K562 (cell line): ENCODE results near the gene CKM. TPM values are rescaled to one million over a fixed set of nuclear protein-coding genes. Genes with fewer than 3 reads are reported as not detected.

ENCODE experiments used
- CBFA2T3 ChIP-seq: fragments of 450-650 bp; IDR thresholded peaks from 2 replicates; pipeline ENCODE4 v1.6.1; 2017
- CHD2 ChIP-seq: IDR thresholded peaks from 2 replicates; pipeline ENCODE4 v1.6.1; 2011; ENCODE audit warnings: low read depth, low read length
- CREM ChIP-seq: IDR thresholded peaks from 2 replicates; pipeline ENCODE4 v1.6.1; 2014; ENCODE audit warnings: antibody characterized with exemption, low read depth
- DNMT1 ChIP-seq: fragments of 450-650 bp; IDR thresholded peaks from 2 replicates; pipeline ENCODE4 v1.6.1; 2016; ENCODE audit warnings: antibody characterized with exemption, mild to moderate bottlenecking
- E2F1 ChIP-seq: sonication (generic); formaldehyde crosslinking; IDR thresholded peaks from 2 replicates; pipeline ENCODE4 v1.8.1; 2023; ENCODE audit warnings: mild to moderate bottlenecking, missing genetic modification reagents, moderate library complexity
- E2F3 ChIP-seq: fragments of 250-450 bp; sonication (Bioruptor Pico); IDR thresholded peaks from 2 replicates; pipeline ENCODE4 v1.4.0; 2020; ENCODE audit warnings: mild to moderate bottlenecking
- ESRRA ChIP-seq: fragments of 450-650 bp; IDR thresholded peaks from 2 replicates; pipeline ENCODE4 v1.6.1; 2014; ENCODE audit warnings: low read depth, mild to moderate bottlenecking, moderate library complexity, borderline replicate concordance
- HIVEP1 ChIP-seq: fragments of 250-450 bp; sonication (Bioruptor Pico); IDR thresholded peaks from 2 replicates; pipeline ENCODE4 v1.4.0; 2020; ENCODE audit warnings: mild to moderate bottlenecking
- HMGN3 ChIP-seq: IDR thresholded peaks from 2 replicates; pipeline ENCODE4 v1.6.1; 2011; ENCODE audit warnings: borderline replicate concordance, low read depth, mild to moderate bottlenecking, mixed read lengths, low read length; ENCODE audit not compliant: insufficient read length; ENCODE audit errors: extremely low read depth
- HNRNPLL ChIP-seq: fragments of 200-400 bp; formaldehyde crosslinking; IDR thresholded peaks from 2 replicates; pipeline ENCODE4 v1.6.1; 2017; ENCODE audit warnings: low read length, low read depth, mild to moderate bottlenecking; ENCODE audit not compliant: poor library complexity, severe bottlenecking
- HNRNPUL1 ChIP-seq: fragments of 200-400 bp; formaldehyde crosslinking; IDR thresholded peaks from 2 replicates; pipeline ENCODE4 v1.6.1; 2017; ENCODE audit warnings: low read length
- IRF9 ChIP-seq: fragments of 450-650 bp; IDR thresholded peaks from 2 replicates; pipeline ENCODE4 v1.6.1; 2016; ENCODE audit warnings: missing biosample characterization, missing genetic modification characterization
- LARP7 ChIP-seq: fragments of 450-650 bp; IDR thresholded peaks from 2 replicates; pipeline ENCODE4 v1.6.1; 2016
- NFATC3 ChIP-seq: fragments of 450-650 bp; IDR thresholded peaks from 2 replicates; pipeline ENCODE4 v1.6.1; 2017; ENCODE audit warnings: mild to moderate bottlenecking
- NR2C1 ChIP-seq, 2 experiments: fragments of 450-650 bp; IDR thresholded peaks; 2 replicates each; pipeline ENCODE4 v1.6.1; 2017; ENCODE audit warnings: mild to moderate bottlenecking in 2 of 2, antibody characterized with exemption in 1 of 2, inconsistent platforms in 1 of 2, missing compliant biosample characterization in 1 of 2, missing genetic modification characterization in 1 of 2
- PHF8 ChIP-seq: fragments of 200-600 bp; sonication (generic); IDR thresholded peaks from 2 replicates; pipeline ENCODE4 v1.6.1; 2012; ENCODE audit warnings: mixed run types, mild to moderate bottlenecking, inconsistent platforms, low read length, moderate library complexity, borderline replicate concordance
- POLR2AphosphoS5 ChIP-seq: IDR thresholded peaks from 2 replicates; pipeline ENCODE4 v1.6.1; 2011; ENCODE audit warnings: mild to moderate bottlenecking, low read depth, low read length, moderate library complexity; ENCODE audit not compliant: control insufficient read depth, insufficient read depth
- POU5F1 ChIP-seq: fragments of 150-350 bp; IDR thresholded peaks from 2 replicates; pipeline ENCODE4 v1.6.1; 2014; ENCODE audit warnings: borderline replicate concordance, low read length, low read depth, mild to moderate bottlenecking; ENCODE audit not compliant: partially characterized antibody
- SUPT5H ChIP-seq: fragments of 450-650 bp; IDR thresholded peaks from 2 replicates; pipeline ENCODE4 v1.6.1; 2016
- TAL1 ChIP-seq: fragments of 450-650 bp; IDR thresholded peaks from 2 replicates; pipeline ENCODE4 v1.6.1; 2016; ENCODE audit warnings: mild to moderate bottlenecking
- TCF15 ChIP-seq: fragments of 250-450 bp; sonication (Bioruptor Pico); IDR thresholded peaks from 2 replicates; pipeline ENCODE4 v1.8.0; 2022; ENCODE audit warnings: moderate library complexity, mild to moderate bottlenecking, inconsistent platforms
- THRAP3 ChIP-seq: fragments of 450-650 bp; IDR thresholded peaks from 2 replicates; pipeline ENCODE4 v1.6.1; 2016; ENCODE audit warnings: mild to moderate bottlenecking, inconsistent platforms, borderline replicate concordance
- ZBTB17 ChIP-seq: fragments of 450-650 bp; formaldehyde crosslinking; IDR thresholded peaks from 2 replicates; pipeline ENCODE4 v1.4.0; 2020; ENCODE audit warnings: mild to moderate bottlenecking
- ZBTB26 ChIP-seq: fragments of 450-650 bp; formaldehyde crosslinking; IDR thresholded peaks from 2 replicates; pipeline ENCODE4 v1.4.0; 2022; ENCODE audit warnings: missing genetic modification characterization
- ZNF12 ChIP-seq: sonication (generic); formaldehyde crosslinking; IDR thresholded peaks from 2 replicates; pipeline ENCODE4 v1.4.0; 2020; ENCODE audit warnings: mild to moderate bottlenecking, missing genetic modification reagents
- ZNF263 ChIP-seq: sonication (generic); formaldehyde crosslinking; IDR thresholded peaks from 2 replicates; pipeline ENCODE4 v1.8.0; 2022; ENCODE audit warnings: mild to moderate bottlenecking, missing genetic modification reagents, borderline replicate concordance
- polyA plus RNA-seq, 8 experiments: library from polyadenylated mRNA; depleted of rRNA in 4 of 8; stranded (reverse) in 5 of 8; unstranded in 3 of 8; fragments of >200 nt; fragmentation: Nextera tagmentation in 2 of 8; fragmentation: Illumina TruSeq in 1 of 8; extraction: Ambion mirVana in 2 of 8; extraction: Trizol in 1 of 8; gene quantifications; 2 replicates each; pipeline versions ENCODE4 v1.2.1 to v1.2.3, GENCODE V29; 2011 to 2014; ENCODE audit warnings: inconsistent platforms in 1 of 8, missing spikeins in 1 of 8
- total RNA-seq, 7 experiments: library from RNA; depleted of rRNA in 6 of 7; stranded (reverse); fragments of >200 nt in 6 of 7; fragmentation: Illumina TruSeq in 2 of 7; extraction: Trizol in 2 of 7; gene quantifications; 2 replicates each; pipeline versions ENCODE4 v1.2.1 to v1.2.3, GENCODE V29; 2011 to 2021; ENCODE audit warnings: low replicate concordance in 1 of 7

The CKM gene
- total and polyA plus RNA-seq, 9 of the 15 experiments (the other 6 are each of a cell fraction or from before 2014, with no cell fraction given), result 0.06 to 0.17 (median 0.09) TPM; not detected in 4

- TF ChIP-seq IRF9 (tag) (peak; percentile 34; the same call in 1 of the 2 replicates), NR2C1 (IDR thresholded peaks at IDR 0.05) (no peak), NR2C1 (tag; IDR thresholded peaks at IDR 0.05) (no peak), HNRNPLL (no peak), CBFA2T3 (0 out of 2 replicates have a peak, but pooled peaks have one; percentile 18), LARP7 (no peak), POLR2AphosphoS5 (peak; percentile 68; the same call in 1 of the 2 replicates), ZBTB17 (peak; percentile 93), HNRNPUL1 (no peak), CREM (peak; percentile 85), NFATC3 (peak; percentile 30; the same call in 1 of the 2 replicates), DNMT1 (no peak), E2F1 (CRISPR knock-in tag) (no peak), HIVEP1 (no peak), TAL1 (no peak), HMGN3 (peak; percentile 0), POU5F1 (no peak), ZNF263 (CRISPR knock-in tag) (no peak; the same call in 1 of the 2 replicates), THRAP3 (no peak), TCF15 (CRISPR knock-in tag) (no peak), SUPT5H (peak; percentile 84), E2F3 (CRISPR knock-in tag) (no peak), ZNF12 (no peak), ZBTB26 (peak; percentile 57; the same call in 1 of the 2 replicates), PHF8 (peak; percentile 73), ESRRA (0 out of 2 replicates have a peak, but pooled peaks have one; percentile 2), CHD2 (peak; percentile 88)
Observed at GRCh38 chr19:45370410-45371204, 47.9 kb upstream of the CKM start, which contains the start of gene ERCC2 (continued).
